Lower leg skin (tissue), 4 donors: ENCODE measurements around the gene RPL35A. TPM values are rescaled to one million over a fixed set of nuclear protein-coding genes. Genes with fewer than 3 reads are reported as not detected.
"Not testable (repeated sequence)": the region's sequence is repeated elsewhere in the genome, so short reads cannot be mapped to it uniquely, and the experiment has no call there.

Source experiments
- DNase-seq, 2 donors: peaks; one replicate each; pipeline ENCODE4 v3.0.0-alpha.2; 2019; ENCODE audit warnings: low spot score in 2 of 2
- H3K4me3 ChIP-seq: fragments of 200-600 bp; sonication (generic); 2 replicates; pipeline ENCODE4 v1.5.1; 2017; ENCODE audit warnings: mild to moderate bottlenecking, low read depth; ENCODE audit not compliant: poor library complexity, severe bottlenecking
- CTCF ChIP-seq, 3 donors: fragments of 450-650 bp; IDR thresholded peaks; one replicate each; pipeline ENCODE4 v1.5.1; 2016; ENCODE audit warnings: antibody characterized with exemption in 3 of 3, mild to moderate bottlenecking in 3 of 3, moderate library complexity in 2 of 3
- POLR2A ChIP-seq, 2 donors: fragments of 450-650 bp; IDR thresholded peaks; one replicate each; pipeline ENCODE4 v1.6.1; 2016 to 2017; ENCODE audit warnings: antibody characterized with exemption in 2 of 2, mild to moderate bottlenecking in 1 of 2, moderate library complexity in 1 of 2
- WGBS, 2 donors: methylation state at CpG; one replicate each; pipeline ENCODE4 v1.1.5; 2018; 5-methylcytosine and 5-hydroxymethylcytosine counted together
- intact Hi-C: fragments of 100-400 bp; cut with DNase I; formaldehyde crosslinking; loops from one replicate; pipeline ENCODE4 v1.15.0; 2023; ENCODE audit warnings: low total_unique reads
- total RNA-seq, 4 donors: library from RNA; depleted of rRNA; stranded (reverse); fragments of >200 nt; gene quantifications; one replicate each; pipeline ENCODE4 v1.1.0, GENCODE V29; 2016

The RPL35A gene
- 1,000 to 10,000 TPM in 1 of 4 donors, 100 to 1,000 TPM in 3; 667 to 1,167 (median 835) TPM for total RNA-seq

GRCh38 chr3:197949778-197950676 lies at the start of gene RPL35A:
TSS of gene RPL35A (plus strand) at chr3:197950190. CDS start at chr3:197950968, 778 bp downstream.
- 0 to 1% methylated on average over 36 of the region's 36 CpGs for WGBS, 2 donors
- DNase-seq, result peak; percentile 82 to 96
- intact Hi-C loops, result no loop called here
- peak within 1 kb of the TSS; percentile 66 for H3K4me3 ChIP-seq
- no peak for TF ChIP-seq CTCF (IDR thresholded peaks at IDR 0.05)
- TF ChIP-seq POLR2A (IDR thresholded peaks at IDR 0.05), result peak in 1 of 2 donors; percentile 60

GRCh38 chr3:197901626-197902025 lies 48.4 kb upstream of the RPL35A start:
- TF ChIP-seq CTCF (IDR thresholded peaks at IDR 0.05), result no peak
- no peak for TF ChIP-seq POLR2A (IDR thresholded peaks at IDR 0.05)
- WGBS, 2 donors, result 92% methylated on average over 4 of the region's 4 CpGs
- no peak for DNase-seq
- intact Hi-C loops, result no loop called here
- H3K4me3 ChIP-seq, result no peak overlapping the region

- peak in 1 of 3 donors; percentile 70 for TF ChIP-seq CTCF (IDR thresholded peaks at IDR 0.05)
- TF ChIP-seq POLR2A (IDR thresholded peaks at IDR 0.05), result no peak
- intact Hi-C loops, result no loop called here
- H3K4me3 ChIP-seq, result no peak overlapping the region
- peak; percentile 81 to 96 for DNase-seq
- WGBS, 2 donors, result 11 to 12% methylated on average over 17 of the region's 17 CpGs
Measured at GRCh38 chr3:197906023-197906849, 43.8 kb upstream of the RPL35A start.

- TF ChIP-seq CTCF (IDR thresholded peaks at IDR 0.05), result no peak
- no peak for TF ChIP-seq POLR2A (IDR thresholded peaks at IDR 0.05)
- 44 to 49% methylated on average over 3 of the region's 3 CpGs for WGBS, 2 donors
- intact Hi-C loops, result no loop called here
- no peak overlapping the region for H3K4me3 ChIP-seq
- no peak for DNase-seq
Measured at GRCh38 chr3:197906850-197907187, 43.2 kb upstream of the RPL35A start.

GRCh38 chr3:197907196-197907595 lies 42.8 kb upstream of the RPL35A start:
- peak in 1 of 2 donors; percentile 0 for DNase-seq
- WGBS, 2 donors, result 74 to 76% methylated on average over 2 of the region's 2 CpGs
- H3K4me3 ChIP-seq, result no peak overlapping the region
- TF ChIP-seq CTCF (IDR thresholded peaks at IDR 0.05) (no peak), POLR2A (IDR thresholded peaks at IDR 0.05) (no peak)
- intact Hi-C loops, result no loop called here

- DNase-seq, result peak in 1 of 2 donors; percentile 18
- WGBS, 2 donors, result 77 to 83% methylated on average over 2 of the region's 2 CpGs
Measured at GRCh38 chr3:197908550-197908949, 41.4 kb upstream of the RPL35A start.

More at GRCh38 chr3:197908550-197908949, 41.4 kb upstream of the RPL35A start:
- H3K4me3 ChIP-seq, intact Hi-C loops: not testable (repeated sequence)
